GM18507 (cell line): ENCODE results near the gene POTEC.
"Not testable (repeated sequence)": the region's sequence is repeated elsewhere in the genome, so short reads cannot be mapped to it uniquely, and the experiment has no call there.

Experiments used
- DNase-seq: peaks from one replicate; pipeline ENCODE4 v3.0.0; 2011; ENCODE audit warnings: low read depth; ENCODE audit not compliant: insufficient read length; ENCODE audit errors: extremely low spot score
- FAIRE-seq: peaks from 2 replicates; lab custom pipeline; 2011; peaks lifted over from hg19 to GRCh38; lab: Jason Lieb, UNC

Gene POTEC

GRCh38 chr18:14543446-14543964 is at the start of gene POTEC:
POTEC (minus strand) TSS chr18:14543600; CDS start chr18:14543146, 454 bp downstream.
- not testable (repeated sequence) for FAIRE-seq, DNase-seq

- DNase-seq (no peak), FAIRE-seq (no peak)
Measured at GRCh38 chr18:14577971-14578370, 34.6 kb upstream of the POTEC start.

GRCh38 chr18:14559502-14559901 is 16.1 kb upstream of the POTEC start:
- DNase-seq, FAIRE-seq: not testable (repeated sequence)

- FAIRE-seq, DNase-seq: not testable (repeated sequence)
Measured at GRCh38 chr18:14531659-14532058, 11.7 kb downstream of the POTEC start.

- FAIRE-seq, DNase-seq: not testable (repeated sequence)
Measured at GRCh38 chr18:14510707-14511106, 32.7 kb downstream of the POTEC start.

- not testable (repeated sequence) for DNase-seq, FAIRE-seq
Measured at GRCh38 chr18:14503691-14504090, 39.7 kb downstream of the POTEC start.

GRCh38 chr18:14501894-14502293 is 41.5 kb downstream of the POTEC start:
- FAIRE-seq, DNase-seq: not testable (repeated sequence)

GRCh38 chr18:14489256-14490014 is 54.0 kb downstream of the POTEC start:
- FAIRE-seq: not testable (repeated sequence)

GRCh38 chr18:14488789-14489188 is 54.6 kb downstream of the POTEC start:
- FAIRE-seq, DNase-seq: not testable (repeated sequence)

More at GRCh38 chr18:14489256-14490014, 54.0 kb downstream of the POTEC start:
- DNase-seq: not testable (repeated sequence)

- FAIRE-seq, DNase-seq: not testable (repeated sequence)
Measured at GRCh38 chr18:14486926-14487580, 56.3 kb downstream of the POTEC start.

GRCh38 chr18:14479076-14479475 is 64.3 kb downstream of the POTEC start:
- FAIRE-seq, DNase-seq: not testable (repeated sequence)

GRCh38 chr18:14475520-14475919 is 67.9 kb downstream of the POTEC start:
- not testable (repeated sequence) for FAIRE-seq, DNase-seq

GRCh38 chr18:14474752-14475151 is 68.6 kb downstream of the POTEC start:
- DNase-seq, FAIRE-seq: not testable (repeated sequence)

- FAIRE-seq, DNase-seq: not testable (repeated sequence)
Measured at GRCh38 chr18:14474007-14474720, 69.2 kb downstream of the POTEC start.

- not testable (repeated sequence) for DNase-seq, FAIRE-seq
Measured at GRCh38 chr18:14473250-14474006, 70.0 kb downstream of the POTEC start.

- not testable (repeated sequence) for DNase-seq, FAIRE-seq
Measured at GRCh38 chr18:14471286-14471685, 72.1 kb downstream of the POTEC start.

GRCh38 chr18:14470446-14470845 is 73.0 kb downstream of the POTEC start:
- DNase-seq, FAIRE-seq: not testable (repeated sequence)

GRCh38 chr18:14470046-14470445 is 73.4 kb downstream of the POTEC start:
- FAIRE-seq, DNase-seq: not testable (repeated sequence)

- not testable (repeated sequence) for FAIRE-seq, DNase-seq
Measured at GRCh38 chr18:14465989-14466388, 77.4 kb downstream of the POTEC start.
